Islet precursor cell (in vitro differentiated cells): ENCODE data around the gene ASCC2.
"Not testable (repeated sequence)": the region's sequence is repeated elsewhere in the genome, so short reads cannot be mapped to it uniquely, and the experiment has no call there.

Experiments used
- DNase-seq: peaks from one replicate; pipeline ENCODE4 v3.0.0-alpha.2; 2018

The ASCC2 gene

GRCh38 chr22:29854432-29854831 is 16.4 kb upstream of the ASCC2 start:
- peak; percentile 41 for DNase-seq

DNA sequence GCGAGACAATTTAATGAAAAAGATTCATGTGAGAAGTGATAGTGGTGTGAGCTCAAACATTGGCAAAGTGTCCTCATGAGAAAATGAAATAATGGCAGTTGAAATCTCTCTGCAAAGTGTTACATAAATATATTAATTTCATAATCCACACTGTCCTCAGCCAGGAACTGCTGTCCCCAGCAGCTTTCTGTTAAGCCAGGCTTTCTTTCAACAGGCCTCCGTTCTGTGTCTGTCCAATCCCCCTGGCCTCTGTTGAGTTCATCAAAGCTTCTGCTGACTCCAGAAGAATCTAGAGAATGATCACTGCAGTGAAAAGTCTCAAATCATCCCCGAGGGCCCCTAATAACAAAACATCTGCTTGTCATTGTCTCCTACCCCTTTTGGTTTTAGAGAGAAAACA is 10.0 kb upstream of the ASCC2 start:
- no peak for DNase-seq

DNA sequence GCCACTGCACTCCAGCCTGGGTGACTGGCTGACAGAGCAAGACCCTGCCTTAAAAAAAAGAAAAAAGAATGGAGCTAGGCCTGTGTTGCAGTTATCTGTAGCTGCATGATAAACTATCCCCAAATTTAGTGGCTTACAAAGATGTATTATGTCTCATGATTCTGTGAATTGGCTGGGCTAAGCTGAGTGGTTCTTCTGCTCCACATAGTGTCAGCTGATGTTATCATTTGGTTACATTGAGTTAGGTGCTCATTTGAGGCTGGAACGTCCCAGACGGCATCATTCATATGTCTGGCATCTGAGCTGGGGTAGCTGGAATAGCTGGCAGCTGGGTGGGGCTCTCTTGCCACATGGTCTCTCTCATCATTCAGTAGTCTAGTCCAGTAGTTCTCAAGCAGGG is 8.2 kb upstream of the ASCC2 start:
- no peak for DNase-seq

- peak; percentile 66 for DNase-seq
Observed at GRCh38 chr22:29842740-29843139, 4.7 kb upstream of the ASCC2 start.

DNA sequence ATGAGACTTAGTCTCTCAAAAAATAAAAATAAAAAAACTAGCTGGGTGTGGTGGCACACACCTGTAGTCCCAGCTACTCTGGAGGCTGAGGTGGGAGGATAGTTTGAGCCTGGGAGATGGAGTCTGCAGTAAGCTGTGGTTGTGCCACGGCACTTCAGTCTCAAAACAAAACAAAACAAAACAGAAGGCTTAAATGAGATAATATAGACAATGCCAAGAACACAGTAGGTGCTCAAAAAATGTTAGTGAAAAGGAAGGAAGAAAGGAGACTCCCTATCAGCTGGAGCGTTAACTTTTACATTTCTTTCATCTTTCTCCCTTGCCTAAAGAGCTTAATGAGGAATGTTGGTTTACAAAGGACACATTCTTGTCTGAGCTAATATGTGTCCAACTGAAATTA is 4.1 kb upstream of the ASCC2 start:
- no peak for DNase-seq

GRCh38 chr22:29840498-29840897 is 2.4 kb upstream of the ASCC2 start:
- no peak for DNase-seq

- no peak for DNase-seq
Observed at GRCh38 chr22:29839039-29839438, 965 bp upstream of the ASCC2 start.

DNA sequence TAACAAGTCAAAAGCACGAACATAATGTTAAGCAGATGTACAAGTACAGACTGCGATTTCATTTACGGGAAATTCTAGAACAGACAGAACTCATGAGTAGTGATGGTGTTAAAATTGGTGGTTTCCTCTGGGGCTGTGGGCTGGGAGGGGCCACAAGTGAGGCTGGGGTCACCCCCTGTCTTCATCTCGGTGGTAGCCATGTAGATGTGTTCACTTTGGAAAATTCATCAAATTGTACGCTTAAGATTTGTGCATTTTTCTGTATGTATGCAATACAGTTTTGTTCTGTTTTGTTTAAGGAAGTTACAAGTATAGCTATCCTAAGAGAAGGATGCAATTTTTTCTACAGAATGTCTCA is 504 bp upstream of the ASCC2 start:
- DNase-seq: no peak

GRCh38 chr22:29836791-29837370 is 1.2 kb downstream of the ASCC2 start:
- not testable (repeated sequence) for DNase-seq

GRCh38 chr22:29834046-29834445 is 4.0 kb downstream of the ASCC2 start:
- no peak for DNase-seq

GRCh38 chr22:29833392-29833965 is 4.6 kb downstream of the ASCC2 start:
- DNase-seq: no peak

- DNase-seq: no peak
Observed at GRCh38 chr22:29831958-29832357, 6.1 kb downstream of the ASCC2 start.

GRCh38 chr22:29831186-29831921 is 6.7 kb downstream of the ASCC2 start:
- no peak for DNase-seq

DNA sequence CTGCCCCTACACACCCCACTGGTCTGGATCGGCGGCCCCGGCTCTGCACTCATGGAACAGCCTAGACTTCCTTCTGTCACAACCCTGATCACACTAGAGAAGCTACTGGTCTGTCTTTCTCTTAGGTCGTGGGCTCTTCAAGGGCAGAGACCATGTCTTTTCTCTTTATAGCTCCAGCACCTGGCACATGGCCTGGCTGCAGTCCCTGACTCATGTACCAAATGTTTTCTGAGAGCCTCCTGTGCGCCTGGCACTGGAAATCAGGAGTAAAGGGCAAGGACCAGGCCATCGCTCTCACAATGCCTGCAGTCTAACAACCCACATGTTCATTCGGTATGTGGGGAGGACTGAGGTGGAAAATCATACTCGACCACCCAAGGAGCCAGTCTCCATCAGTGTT is 7.5 kb downstream of the ASCC2 start:
- DNase-seq: no peak

GRCh38 chr22:29827726-29828125 is 10.3 kb downstream of the ASCC2 start:
- DNase-seq: not testable (repeated sequence)

DNA sequence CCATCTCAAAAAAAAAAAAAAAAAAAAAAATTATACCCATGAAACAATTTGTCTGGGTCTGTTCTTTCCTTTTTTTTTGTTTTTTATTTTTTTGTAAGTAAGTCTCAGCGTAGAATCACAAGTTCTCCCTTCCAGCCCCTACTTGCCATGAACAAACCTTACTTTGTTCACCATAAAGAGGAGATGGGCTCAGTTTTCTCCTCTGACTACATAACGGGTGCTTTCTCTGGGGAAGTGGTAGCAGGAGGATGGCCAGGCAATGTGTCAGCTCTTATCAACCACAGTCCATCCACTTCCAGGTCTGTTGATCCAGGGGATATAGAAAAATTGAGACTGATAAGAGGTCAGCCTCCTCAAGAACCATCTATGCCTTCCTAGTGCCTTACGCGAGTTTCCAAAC is 11.0 kb downstream of the ASCC2 start:
- DNase-seq: no peak

DNA sequence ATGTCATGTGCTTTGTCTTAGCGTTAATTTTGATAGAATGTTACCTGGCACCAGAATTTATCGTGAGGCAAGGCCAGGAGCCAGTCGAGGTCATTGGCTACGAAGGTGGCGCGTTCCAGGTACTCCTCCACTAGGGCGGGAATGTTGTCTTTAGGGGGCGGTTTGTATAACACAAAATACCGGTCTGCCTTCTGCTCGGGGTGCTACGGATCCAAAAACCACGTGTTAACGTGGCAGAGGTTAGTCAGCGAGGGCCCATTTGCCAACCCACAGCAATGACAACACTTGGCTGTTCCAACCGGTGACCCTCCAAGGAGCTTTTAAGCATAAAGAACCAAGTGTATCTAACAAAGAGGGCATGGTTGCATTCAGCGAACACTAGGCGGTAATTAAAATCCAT is 12.5 kb downstream of the ASCC2 start:
- no peak for DNase-seq

DNA sequence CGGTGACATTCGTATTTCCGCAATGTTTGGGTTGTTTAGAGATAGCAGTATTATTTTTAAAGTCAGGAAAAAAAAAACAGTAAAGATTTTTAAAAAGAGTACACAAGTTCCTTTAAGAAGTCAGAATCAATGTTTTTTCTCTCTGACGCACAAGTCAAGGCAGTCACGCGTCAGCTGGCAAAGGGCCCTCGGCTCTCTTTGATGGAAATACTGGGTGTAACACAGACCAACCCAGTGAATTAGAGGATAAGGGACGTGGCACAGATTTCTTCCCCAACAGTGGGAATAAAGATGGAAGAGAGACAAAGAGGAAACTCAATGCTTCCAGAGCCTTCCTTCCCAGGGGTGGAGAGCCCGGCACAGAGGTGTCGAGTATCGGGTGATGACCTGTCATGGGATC is 13.4 kb downstream of the ASCC2 start:
- DNase-seq: no peak

DNA sequence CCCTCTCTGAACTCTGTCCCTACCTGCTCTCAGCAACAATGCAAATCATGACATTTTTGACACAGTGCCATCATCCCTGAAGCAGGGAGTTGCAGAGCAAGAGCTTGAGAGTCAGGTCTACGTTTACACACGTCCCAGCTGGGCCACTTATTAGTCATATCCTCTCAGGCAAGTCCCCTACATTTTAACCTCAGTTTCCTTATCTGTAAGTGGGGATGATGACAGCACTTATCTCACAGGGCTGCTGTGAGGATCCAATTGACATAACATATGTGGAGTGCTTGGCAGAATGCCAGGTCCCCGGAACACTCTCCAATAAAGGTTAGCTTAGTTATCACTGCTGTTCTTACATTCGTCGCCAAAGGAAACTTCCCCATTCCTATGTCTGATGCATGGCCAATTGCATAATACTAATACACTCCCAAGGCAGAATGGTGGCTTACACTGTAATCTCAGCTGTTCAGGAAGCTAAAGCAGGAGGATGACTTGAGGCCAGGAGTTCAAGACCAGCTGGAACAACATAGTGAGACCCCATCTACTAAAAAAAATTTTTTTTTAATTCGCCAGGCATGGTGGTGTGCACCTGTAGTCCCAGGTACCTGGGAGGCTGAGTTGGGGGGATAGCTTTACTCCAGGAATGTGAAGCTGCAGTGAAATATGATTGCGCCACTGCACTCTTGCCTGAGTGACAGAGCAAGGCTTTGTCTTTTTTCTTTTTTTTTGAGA is 16.6 kb downstream of the ASCC2 start:
- peak; percentile 67 for DNase-seq

GRCh38 chr22:29820961-29821290 is 17.1 kb downstream of the ASCC2 start:
- no peak for DNase-seq

GRCh38 chr22:29819501-29819900 is 18.6 kb downstream of the ASCC2 start:
- DNase-seq: no peak

- no peak for DNase-seq
Observed at GRCh38 chr22:29817724-29818123, 20.4 kb downstream of the ASCC2 start.

DNA sequence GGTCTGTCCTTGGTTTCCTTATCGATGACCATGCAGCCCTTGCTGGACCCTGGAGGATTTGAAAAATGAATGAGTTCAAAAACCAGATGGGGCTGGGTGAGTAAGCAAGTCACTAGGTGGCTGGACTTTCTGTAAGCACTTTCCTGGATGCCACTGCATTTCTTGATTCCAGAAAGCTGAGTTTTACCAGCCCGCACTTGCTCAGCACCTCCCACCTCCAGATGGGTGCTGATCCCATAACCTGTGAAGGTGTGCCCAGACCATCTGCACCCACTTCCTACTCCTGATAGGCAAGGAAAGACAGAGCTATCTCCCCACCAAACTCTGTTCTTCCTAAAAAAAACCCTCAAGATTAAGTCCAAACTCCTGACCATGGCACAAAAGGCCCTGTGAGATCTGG is 21.1 kb downstream of the ASCC2 start:
- DNase-seq: no peak

DNA sequence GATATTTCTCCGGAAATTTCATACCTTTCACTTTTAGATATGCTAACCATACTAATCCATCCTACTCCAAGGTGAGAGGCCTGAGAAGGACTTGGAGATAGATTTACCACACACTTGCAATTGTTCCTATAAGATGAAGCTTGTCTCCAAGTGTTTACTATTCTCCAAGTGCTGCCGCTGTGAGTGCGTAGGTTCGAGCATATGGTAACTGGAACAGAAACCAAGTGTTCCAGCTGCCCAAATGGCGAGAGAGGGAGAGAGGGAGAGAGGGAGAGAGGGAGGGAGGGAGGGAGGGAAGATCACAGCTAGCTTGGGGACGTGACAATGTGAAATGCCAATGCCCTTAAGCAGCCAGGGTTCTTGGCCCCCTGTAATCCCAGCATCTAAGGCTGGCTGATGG is 21.5 kb downstream of the ASCC2 start:
- DNase-seq: no peak
